Suprapubic skin (tissue), 4 donors: ENCODE results near the gene EIF2B5. TPM values are rescaled to one million over a fixed set of nuclear protein-coding genes. Genes with fewer than 3 reads are reported as not detected.

ENCODE experiments used
- DNase-seq, 2 donors: peaks; one replicate each; pipeline ENCODE4 v3.0.0-alpha.2; 2019; ENCODE audit warnings: low spot score in 2 of 2
- H3K27ac ChIP-seq: fragments of 200-600 bp; sonication (generic); one replicate; pipeline ENCODE4 v1.5.1; 2019
- H3K27me3 ChIP-seq: fragments of 200-600 bp; sonication (generic); one replicate; pipeline ENCODE4 v1.5.1; 2019
- H3K36me3 ChIP-seq: fragments of 200-600 bp; sonication (generic); one replicate; pipeline ENCODE4 v1.5.1; 2019
- H3K4me1 ChIP-seq: fragments of 200-600 bp; sonication (generic); one replicate; pipeline ENCODE4 v1.5.1; 2019
- H3K4me3 ChIP-seq: fragments of 200-600 bp; sonication (generic); one replicate; pipeline ENCODE4 v1.5.1; 2019; ENCODE audit warnings: mild to moderate bottlenecking
- H3K9me3 ChIP-seq: fragments of 200-600 bp; sonication (generic); one replicate; pipeline ENCODE4 v1.5.1; 2019
- EP300 ChIP-seq: sonication (generic); formaldehyde crosslinking; IDR thresholded peaks from one replicate; pipeline ENCODE4 v1.6.1; 2017; ENCODE audit warnings: antibody characterized with exemption
- POLR2A ChIP-seq, 2 donors: fragments of 450-650 bp; IDR thresholded peaks; one replicate each; pipeline ENCODE4 v1.6.1; 2017; ENCODE audit warnings: antibody characterized with exemption in 2 of 2, mild to moderate bottlenecking in 2 of 2, moderate library complexity in 2 of 2
- POLR2AphosphoS5 ChIP-seq, 3 donors: sonication (generic); formaldehyde crosslinking; IDR thresholded peaks; one replicate each; pipeline ENCODE4 v1.6.1; 2017; ENCODE audit warnings: antibody characterized with exemption in 3 of 3
- WGBS: methylation state at CpG from one replicate; pipeline ENCODE4 v1.1.5; 2018; 5-methylcytosine and 5-hydroxymethylcytosine counted together
- total RNA-seq, 4 donors: library from RNA; depleted of rRNA; stranded (reverse); fragments of >200 nt; gene quantifications; one replicate each; pipeline ENCODE4 v1.1.0, GENCODE V29; 2016
- TF ChIP-seq, protein P1 (sequence below), 2 donors: fragments of 200-600 bp in 1 of 2; fragments of 450-650 bp in 1 of 2; sonication (generic) in 1 of 2; IDR thresholded peaks; one replicate each; pipeline ENCODE4 v1.5.1; 2016 to 2019; ENCODE audit warnings: antibody characterized with exemption in 2 of 2, mild to moderate bottlenecking in 1 of 2, moderate library complexity in 1 of 2

EIF2B5 gene
- total RNA-seq, 4 donors from 2014 or later = 34.6 to 70.9 (median 46.2) TPM

DNA sequence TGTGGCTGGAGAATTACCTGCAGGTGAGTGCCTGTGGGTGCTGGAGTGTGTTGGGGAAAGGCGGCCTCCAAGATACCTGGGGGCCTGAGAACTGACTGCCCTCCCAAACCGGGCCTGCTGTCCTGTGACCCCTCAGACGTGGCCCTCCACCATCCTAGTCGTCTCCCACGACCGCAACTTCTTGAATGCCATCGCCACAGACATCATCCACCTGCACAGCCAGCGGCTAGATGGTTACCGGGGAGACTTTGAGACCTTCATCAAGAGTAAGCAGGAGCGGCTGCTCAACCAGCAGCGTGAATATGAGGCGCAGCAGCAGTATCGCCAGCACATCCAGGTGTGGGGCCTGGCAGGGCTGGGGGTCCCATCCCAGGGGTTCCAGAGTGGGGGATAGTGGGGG, 54.3 kb downstream of the EIF2B5 start:
- no peaks in the 10 kb centered on the region for H3K27me3 ChIP-seq
- H3K4me3 ChIP-seq = no peak overlapping the region
- peaks cover 61% of the 10 kb centered on the region for H3K36me3 ChIP-seq
- no peak for DNase-seq
- H3K27ac ChIP-seq = no peak overlapping the region
- WGBS = 94% methylated on average over 12 of the region's 13 CpGs
- H3K9me3 ChIP-seq = no peaks in the 10 kb centered on the region
- peaks cover 29% of the 10 kb centered on the region for H3K4me1 ChIP-seq
- TF ChIP-seq POLR2A (IDR thresholded peaks at IDR 0.05) (no peak), EP300 (no peak), POLR2AphosphoS5 (IDR thresholded peaks at IDR 0.05) (no peak)
- TF ChIP-seq, protein P1, sequence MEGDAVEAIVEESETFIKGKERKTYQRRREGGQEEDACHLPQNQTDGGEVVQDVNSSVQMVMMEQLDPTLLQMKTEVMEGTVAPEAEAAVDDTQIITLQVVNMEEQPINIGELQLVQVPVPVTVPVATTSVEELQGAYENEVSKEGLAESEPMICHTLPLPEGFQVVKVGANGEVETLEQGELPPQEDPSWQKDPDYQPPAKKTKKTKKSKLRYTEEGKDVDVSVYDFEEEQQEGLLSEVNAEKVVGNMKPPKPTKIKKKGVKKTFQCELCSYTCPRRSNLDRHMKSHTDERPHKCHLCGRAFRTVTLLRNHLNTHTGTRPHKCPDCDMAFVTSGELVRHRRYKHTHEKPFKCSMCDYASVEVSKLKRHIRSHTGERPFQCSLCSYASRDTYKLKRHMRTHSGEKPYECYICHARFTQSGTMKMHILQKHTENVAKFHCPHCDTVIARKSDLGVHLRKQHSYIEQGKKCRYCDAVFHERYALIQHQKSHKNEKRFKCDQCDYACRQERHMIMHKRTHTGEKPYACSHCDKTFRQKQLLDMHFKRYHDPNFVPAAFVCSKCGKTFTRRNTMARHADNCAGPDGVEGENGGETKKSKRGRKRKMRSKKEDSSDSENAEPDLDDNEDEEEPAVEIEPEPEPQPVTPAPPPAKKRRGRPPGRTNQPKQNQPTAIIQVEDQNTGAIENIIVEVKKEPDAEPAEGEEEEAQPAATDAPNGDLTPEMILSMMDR (IDR thresholded peaks at IDR 0.05) = no peak

DNA sequence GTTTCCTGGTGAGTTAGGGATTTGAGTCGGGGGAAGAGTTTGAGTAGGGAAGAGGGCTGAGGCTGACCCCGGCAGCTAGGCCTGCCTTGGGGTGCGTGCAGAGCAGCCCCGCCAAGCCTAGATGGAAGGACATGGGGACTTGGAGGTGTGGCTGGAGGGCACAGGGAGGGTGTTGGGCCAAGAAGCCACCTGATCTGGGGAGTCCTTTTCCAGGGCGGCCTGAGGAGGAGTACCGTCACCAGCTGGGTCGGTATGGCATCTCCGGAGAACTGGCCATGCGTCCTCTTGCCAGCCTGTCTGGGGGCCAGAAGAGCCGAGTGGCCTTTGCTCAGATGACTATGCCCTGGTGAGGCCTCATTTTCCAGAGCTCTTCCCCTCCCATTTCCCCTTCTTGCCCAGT, 57.7 kb downstream of the EIF2B5 start:
- TF ChIP-seq POLR2AphosphoS5 (IDR thresholded peaks at IDR 0.05) (no peak), POLR2A (IDR thresholded peaks at IDR 0.05) (no peak), EP300 (no peak)
- H3K36me3 ChIP-seq = peaks cover 74% of the 10 kb centered on the region

DNA sequence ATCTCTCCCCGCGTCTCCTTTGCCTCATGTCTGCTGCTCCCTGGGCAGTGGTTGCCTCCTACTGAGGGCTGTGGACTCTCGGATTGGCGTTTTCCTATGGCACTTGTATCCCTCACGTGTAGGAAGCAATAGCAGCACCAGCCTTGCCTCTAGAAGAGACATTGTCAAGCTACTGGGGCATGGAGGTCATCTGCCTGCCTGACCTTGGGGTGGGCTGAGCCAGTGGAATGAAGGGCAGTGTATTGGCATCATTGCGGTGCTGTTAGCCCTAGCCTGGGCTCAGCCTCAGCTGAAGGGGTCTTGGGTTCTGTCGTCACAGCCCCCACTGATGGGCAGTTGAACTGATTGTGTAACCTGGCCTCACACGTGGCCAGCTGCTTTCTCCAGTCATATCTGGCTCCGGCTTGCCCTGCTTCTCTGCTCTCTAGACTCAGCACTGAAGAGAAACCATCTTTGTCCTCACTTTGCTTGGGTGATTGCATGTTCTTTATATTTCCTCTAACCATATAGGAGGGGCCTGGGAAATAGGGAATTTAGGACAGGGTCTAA, 58.9 kb downstream of the EIF2B5 start:
- Histone ChIP-seq H3K4me3 (no peak overlapping the region), H3K27me3 (no peaks in the 10 kb centered on the region), H3K4me1 (no peaks in the 10 kb centered on the region), H3K27ac (no peak overlapping the region), H3K36me3 (peaks cover 65% of the 10 kb centered on the region), H3K9me3 (no peaks in the 10 kb centered on the region)
- TF ChIP-seq POLR2AphosphoS5 (IDR thresholded peaks at IDR 0.05) (no peak), EP300 (no peak)
- no peak for DNase-seq
- WGBS = 93% methylated on average over 8 of the region's 9 CpGs

More for the DNA sequence above, 57.7 kb downstream of the EIF2B5 start:
- 92% methylated on average over 10 of the region's 10 CpGs for WGBS
- H3K4me1 ChIP-seq = peaks cover 7% of the 10 kb centered on the region
- H3K27ac ChIP-seq = no peak overlapping the region
- H3K4me3 ChIP-seq = no peak overlapping the region
- H3K9me3 ChIP-seq = no peaks in the 10 kb centered on the region
- no peaks in the 10 kb centered on the region for H3K27me3 ChIP-seq
- no peak for DNase-seq

Other genes starting within 250 kb of the EIF2B5 start
- gene ABCC5, start 117.5 kb upstream of the EIF2B5 start, total RNA-seq = 10 to 100 TPM; 10.5 to 18.3 (median 13.8) TPM
- not detected for gene HTR3D, start 103.6 kb upstream of the EIF2B5 start, total RNA-seq
- gene HTR3C, start 82.3 kb upstream of the EIF2B5 start, total RNA-seq = not detected
- gene HTR3E, start 38.3 kb upstream of the EIF2B5 start, total RNA-seq = 1 to 10 TPM in 1 of 4 donors, not detected in 3; 1.1 TPM
- gene DVL3, start 20.0 kb downstream of the EIF2B5 start, total RNA-seq = 10 to 100 TPM; 53.6 to 72.7 (median 56.1) TPM
- 100 to 1,000 TPM; 112 to 137 (median 121) TPM for gene AP2M1, start 39.5 kb downstream of the EIF2B5 start, total RNA-seq
- gene ABCF3, start 50.8 kb downstream of the EIF2B5 start, total RNA-seq = 100 to 1,000 TPM in 1 of 4 donors, 10 to 100 TPM in 3; 44.8 to 121 (median 71.1) TPM
- under 1 TPM in 1 of 4 donors, not detected in 3; 0.24 TPM for gene VWA5B2, start 94.2 kb downstream of the EIF2B5 start, total RNA-seq
- 10 to 100 TPM; 36.6 to 63.0 (median 59.2) TPM for gene ALG3, start 113.6 kb downstream of the EIF2B5 start, total RNA-seq
- gene EEF1AKMT4, start 114.3 kb downstream of the EIF2B5 start, total RNA-seq = 10 to 100 TPM in 2 of 4 donors, 1 to 10 TPM in 2; 4.3 to 11.8 (median 10.0) TPM
- gene CAMK2N2, start 126.2 kb downstream of the EIF2B5 start, total RNA-seq = not detected
- gene ECE2, start 140.7 kb downstream of the EIF2B5 start, total RNA-seq = not detected
- gene PSMD2, start 163.9 kb downstream of the EIF2B5 start, total RNA-seq = 100 to 1,000 TPM; 118 to 221 (median 197) TPM
- 100 to 1,000 TPM; 382 to 463 (median 418) TPM for gene EIF4G1, start 179.2 kb downstream of the EIF2B5 start, total RNA-seq
- 10 to 100 TPM; 54.4 to 77.9 (median 65.3) TPM for gene FAM131A, start 202.2 kb downstream of the EIF2B5 start, total RNA-seq
- 1 to 10 TPM; 2.1 to 7.9 (median 3.5) TPM for gene CLCN2, start 226.2 kb downstream of the EIF2B5 start, total RNA-seq
- 100 to 1,000 TPM in 1 of 4 donors, 10 to 100 TPM in 3; 42.4 to 116 (median 66.2) TPM for gene POLR2H, start 226.4 kb downstream of the EIF2B5 start, total RNA-seq
- gene THPO, start 242.8 kb downstream of the EIF2B5 start, total RNA-seq = under 1 TPM in 1 of 4 donors, not detected in 3; 0.93 TPM
- 10 to 100 TPM in 1 of 4 donors, 1 to 10 TPM in 3; 1.1 to 10.1 (median 4.2) TPM for gene CHRD, start 244.7 kb downstream of the EIF2B5 start, total RNA-seq